ENCODE data around the gene HEPH.

DNA sequence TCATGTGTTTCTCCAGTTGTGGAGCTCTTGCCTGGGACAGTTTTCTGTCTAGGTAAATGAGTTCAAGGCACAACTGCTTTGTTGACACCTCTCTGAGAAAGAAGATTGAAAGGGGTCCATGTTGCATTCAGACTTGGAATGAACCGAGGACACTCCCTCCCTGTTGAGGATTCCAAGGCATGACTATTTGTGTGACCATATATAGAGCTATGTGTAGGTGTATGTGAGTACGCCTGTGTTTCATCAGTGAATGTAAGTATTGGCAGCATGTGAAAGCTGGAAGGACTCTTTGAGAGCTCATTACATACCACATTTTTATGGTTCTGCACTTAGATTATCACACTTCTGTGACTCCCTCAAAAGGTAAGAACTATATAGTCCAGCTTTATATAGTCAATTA lies 3.4 kb downstream of the HEPH start:
- TF ChIP-seq FOSL2 (IDR thresholded peaks at IDR 0.05), result no peak
- no peak for TF ChIP-seq FOSL2 (CRISPR knock-in tag; IDR thresholded peaks at IDR 0.05)
- TF ChIP-seq, protein P1, sequence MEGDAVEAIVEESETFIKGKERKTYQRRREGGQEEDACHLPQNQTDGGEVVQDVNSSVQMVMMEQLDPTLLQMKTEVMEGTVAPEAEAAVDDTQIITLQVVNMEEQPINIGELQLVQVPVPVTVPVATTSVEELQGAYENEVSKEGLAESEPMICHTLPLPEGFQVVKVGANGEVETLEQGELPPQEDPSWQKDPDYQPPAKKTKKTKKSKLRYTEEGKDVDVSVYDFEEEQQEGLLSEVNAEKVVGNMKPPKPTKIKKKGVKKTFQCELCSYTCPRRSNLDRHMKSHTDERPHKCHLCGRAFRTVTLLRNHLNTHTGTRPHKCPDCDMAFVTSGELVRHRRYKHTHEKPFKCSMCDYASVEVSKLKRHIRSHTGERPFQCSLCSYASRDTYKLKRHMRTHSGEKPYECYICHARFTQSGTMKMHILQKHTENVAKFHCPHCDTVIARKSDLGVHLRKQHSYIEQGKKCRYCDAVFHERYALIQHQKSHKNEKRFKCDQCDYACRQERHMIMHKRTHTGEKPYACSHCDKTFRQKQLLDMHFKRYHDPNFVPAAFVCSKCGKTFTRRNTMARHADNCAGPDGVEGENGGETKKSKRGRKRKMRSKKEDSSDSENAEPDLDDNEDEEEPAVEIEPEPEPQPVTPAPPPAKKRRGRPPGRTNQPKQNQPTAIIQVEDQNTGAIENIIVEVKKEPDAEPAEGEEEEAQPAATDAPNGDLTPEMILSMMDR (IDR thresholded peaks at IDR 0.05), result no peak
- TF ChIP-seq EP300 (IDR thresholded peaks at IDR 0.05), result no peak
- no peak for TF ChIP-seq RNF2 (IDR thresholded peaks at IDR 0.05; ENCODE audit: borderline replicate concordance, low read depth)

All from A549 (cell line).